Thymus (tissue), 11 donors: ENCODE data around the gene SPRY2. TPM values are rescaled to one million over a fixed set of nuclear protein-coding genes. Genes with fewer than 3 reads are reported as not detected.

ENCODE experiments used
- DNase-seq, 9 donors: peaks; one replicate each; pipeline ENCODE4 v3.0.0-alpha.2; 2013; ENCODE audit warnings: low spot score in 9 of 9, low read depth in 6 of 9, missing footprints in 1 of 9
- H3K27ac ChIP-seq, 2 donors: one replicate each; pipeline ENCODE4 v1.5.1; 2013; ENCODE audit warnings: control low read depth in 1 of 2, low read depth in 1 of 2, low read length in 1 of 2, mild to moderate bottlenecking in 1 of 2, moderate library complexity in 1 of 2
- H3K27me3 ChIP-seq, 2 donors: one replicate each; pipeline ENCODE4 v1.5.1; 2013; ENCODE audit warnings: low read length in 1 of 2; ENCODE audit not compliant: control insufficient read depth in 2 of 2, insufficient read depth in 1 of 2
- H3K36me3 ChIP-seq, 2 donors: one replicate each; pipeline ENCODE4 v1.5.1; 2013; ENCODE audit warnings: low read length in 1 of 2, mild to moderate bottlenecking in 1 of 2, moderate library complexity in 1 of 2; ENCODE audit not compliant: control insufficient read depth in 2 of 2, insufficient read depth in 2 of 2
- H3K4me1 ChIP-seq, 2 donors: one replicate each; pipeline ENCODE4 v1.5.1; 2013; ENCODE audit warnings: low read length in 2 of 2; ENCODE audit not compliant: control insufficient read depth in 2 of 2, insufficient read depth in 2 of 2
- H3K4me3 ChIP-seq, 2 donors: one replicate each; pipeline ENCODE4 v1.5.1; 2013; ENCODE audit warnings: low read length in 2 of 2, control low read depth in 1 of 2, mild to moderate bottlenecking in 1 of 2
- H3K9me3 ChIP-seq, 2 donors: one replicate each; pipeline ENCODE4 v1.5.1; 2013; ENCODE audit warnings: low read length in 1 of 2, mild to moderate bottlenecking in 1 of 2; ENCODE audit not compliant: control insufficient read depth in 2 of 2, insufficient read depth in 1 of 2
- WGBS: extraction: QIAGEN DNeasy Blood & Tissue Kit; methylation state at CpG from one replicate; pipeline ENCODE4 v1.1.7; 2013; 5-methylcytosine and 5-hydroxymethylcytosine counted together
- polyA plus RNA-seq: library from polyadenylated mRNA; stranded (reverse); fragments of 200-250 nt; gene quantifications from one replicate; pipeline ENCODE4 v1.2.3, GENCODE V29; 2013
- total RNA-seq: library from RNA; stranded (reverse); fragments of 120-200 nt; gene quantifications from one replicate; pipeline ENCODE4 v1.2.4, GENCODE V29; 2013
- donor health status: healthy.

Gene SPRY2
- total and polyA plus RNA-seq, 2 donors = 7.6 to 21.6 TPM

DNA sequence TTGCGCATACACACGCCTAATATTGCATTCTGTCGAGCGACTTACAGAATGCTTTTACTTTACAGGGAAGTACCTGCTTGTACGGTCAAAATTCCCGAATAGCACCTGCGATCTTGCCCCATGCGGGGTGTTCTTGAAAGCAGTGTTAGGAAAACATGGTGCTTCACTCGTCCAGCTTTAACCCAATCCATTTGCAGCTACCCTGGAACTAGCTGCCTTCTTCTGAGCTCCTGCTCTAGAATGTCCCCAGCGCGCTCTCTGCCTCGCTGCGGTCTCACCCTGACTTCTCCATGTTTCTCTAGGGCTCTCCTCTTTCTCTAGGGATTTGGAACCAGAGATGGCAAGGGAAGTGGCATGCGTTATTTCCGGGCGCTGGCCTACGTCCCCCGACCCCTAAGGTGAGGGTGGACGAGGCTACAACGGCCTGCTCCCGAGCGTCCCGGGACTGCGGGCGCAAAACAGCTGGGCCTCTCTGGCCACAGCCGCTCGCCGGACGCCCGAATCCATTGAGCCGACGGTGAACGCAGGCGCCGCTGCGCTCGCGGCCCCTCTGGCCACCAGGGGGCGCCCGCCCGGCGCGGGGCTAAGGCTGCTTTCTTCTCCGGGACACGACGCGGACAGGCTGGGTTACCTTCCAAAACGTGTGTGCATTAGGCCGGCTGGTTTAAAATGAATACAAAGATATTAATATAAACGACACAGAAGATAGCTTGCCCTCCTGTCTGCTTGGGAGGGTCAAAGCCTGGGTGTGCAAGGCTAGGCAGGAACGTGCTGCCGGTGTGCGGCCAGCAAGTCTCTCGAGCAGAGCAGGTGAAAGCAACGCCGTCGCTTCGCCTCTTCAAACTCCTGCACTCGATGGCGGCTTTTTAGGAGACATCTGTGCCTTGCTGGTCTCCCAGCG, 1.8 kb upstream of the SPRY2 start:
- DNase-seq = peak in 8 of 9 donors; percentile 61 to 88 (median 72)
- Histone ChIP-seq H3K4me3 (peak overlapping the region; percentile 72 to 78), H3K36me3 (no peaks in the 10 kb centered on the region), H3K9me3 (no peaks in the 10 kb centered on the region), H3K27ac (peak overlapping the region; percentile 31 to 53), H3K27me3 (peaks cover 18 to 55% of the 10 kb centered on the region in 2 donors), H3K4me1 (peaks cover 0 to 26% of the 10 kb centered on the region in 2 donors)
- WGBS = 2% methylated on average over 61 of the region's 61 CpGs

DNA sequence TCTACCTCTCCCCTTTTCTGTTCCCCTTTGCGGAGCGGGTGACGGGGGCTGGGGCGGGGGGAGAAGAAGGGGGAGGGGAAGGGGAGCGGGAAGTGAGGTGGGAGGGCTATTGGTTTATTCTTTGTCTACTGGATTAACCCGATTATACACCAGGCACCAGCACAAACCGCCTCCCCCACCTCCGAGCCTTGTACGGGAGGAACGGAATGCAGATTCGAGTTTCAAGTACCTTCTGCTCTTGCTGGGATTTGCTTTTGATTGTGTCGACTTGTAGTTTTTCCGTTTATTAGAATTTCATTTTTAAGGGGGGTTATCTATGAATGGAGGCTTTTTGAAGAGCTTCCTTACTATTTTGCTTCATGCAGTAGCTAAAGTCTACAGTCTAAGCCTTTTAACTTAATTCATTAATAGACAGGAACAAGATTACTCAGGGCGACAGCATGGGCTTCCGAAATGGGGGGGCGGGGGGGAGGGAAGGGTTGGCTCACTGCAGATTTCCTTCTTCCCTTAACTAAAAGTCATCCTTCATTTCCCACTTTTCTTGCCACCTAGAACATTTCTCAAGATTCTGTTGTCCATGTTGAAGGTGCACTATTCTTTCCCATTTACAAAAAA, 937 bp upstream of the SPRY2 start:
- Histone ChIP-seq H3K9me3 (no peaks in the 10 kb centered on the region), H3K27me3 (peaks cover 18 to 59% of the 10 kb centered on the region in 2 donors), H3K4me1 (peaks cover 0 to 26% of the 10 kb centered on the region in 2 donors), H3K36me3 (peaks cover 0 to 3% of the 10 kb centered on the region in 2 donors), H3K27ac (peak overlapping the region; percentile 84 to 92), H3K4me3 (peak overlapping the region; percentile 72 to 78)
- WGBS = 2% methylated on average over 16 of the region's 16 CpGs
- peak in 7 of 9 donors; percentile 18 to 53 (median 23) for DNase-seq

DNA sequence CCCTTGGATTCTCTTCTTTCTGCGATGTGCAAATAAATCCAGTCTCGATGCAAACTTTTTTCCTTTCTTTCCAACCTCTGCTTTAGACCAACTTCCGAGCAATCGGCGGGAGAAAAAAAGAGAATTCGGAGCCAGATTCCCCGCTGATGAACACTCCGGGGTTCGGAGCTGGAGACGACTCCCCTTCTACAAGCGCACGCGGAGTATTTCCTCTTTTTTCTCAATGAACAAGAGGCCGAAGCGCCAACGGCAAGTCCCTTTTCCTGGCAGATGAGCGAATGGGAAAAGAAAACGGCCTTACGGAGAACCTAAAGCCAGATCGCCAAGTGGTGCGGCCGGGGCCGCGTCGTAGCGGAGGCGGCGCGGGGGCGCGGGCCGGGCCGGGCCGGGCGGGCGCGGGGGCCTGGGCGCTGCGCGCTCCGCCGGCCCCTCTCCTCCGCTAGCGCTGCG, 250 bp downstream of the SPRY2 start:
- Histone ChIP-seq H3K27me3 (peaks cover 18 to 59% of the 10 kb centered on the region in 2 donors), H3K27ac (peak overlapping the region; percentile 78 to 92), H3K9me3 (no peaks in the 10 kb centered on the region), H3K4me3 (peak overlapping the region; percentile 72 to 78), H3K36me3 (peaks cover 0 to 3% of the 10 kb centered on the region in 2 donors), H3K4me1 (peaks cover 0 to 26% of the 10 kb centered on the region in 2 donors)
- peak in 6 of 9 donors; percentile 20 to 69 (median 40) for DNase-seq
- under 1% methylated on average over 45 of the region's 45 CpGs for WGBS

DNA sequence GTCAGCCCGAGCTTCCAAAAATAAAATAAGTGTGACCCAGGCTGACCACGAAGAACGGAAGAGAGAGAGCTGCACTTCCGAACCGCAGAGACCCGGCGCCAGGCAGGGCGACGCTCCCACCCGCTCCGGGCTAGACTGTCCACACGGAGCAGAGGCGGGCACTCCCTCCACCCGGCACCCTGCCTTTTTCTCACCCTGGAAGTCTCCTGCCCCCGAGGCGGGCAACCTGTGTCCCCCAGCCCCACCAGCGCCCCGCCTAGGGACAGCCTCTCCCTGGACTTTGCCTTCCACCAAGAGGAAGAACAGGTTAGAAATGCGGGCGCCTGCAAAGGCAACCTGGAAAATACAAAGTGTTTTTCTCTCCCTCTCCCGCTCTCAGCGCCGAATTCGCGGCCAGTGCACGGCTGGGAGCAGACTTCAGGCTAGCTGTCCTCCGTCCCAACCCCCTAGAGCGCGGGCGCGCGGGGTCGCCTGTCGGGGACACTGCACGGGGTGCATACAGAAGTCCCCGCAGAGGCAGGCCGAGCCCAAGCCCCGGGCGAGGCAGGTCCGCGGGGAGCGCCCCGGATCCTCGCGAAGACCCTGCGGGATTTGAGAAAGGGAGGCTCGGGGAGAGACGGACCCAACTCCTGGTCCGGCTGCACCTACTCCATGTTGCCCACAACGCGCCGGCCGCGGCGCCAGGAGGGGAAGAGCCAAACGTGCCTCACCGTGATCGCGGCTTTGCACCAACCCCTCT, 845 bp downstream of the SPRY2 start:
- peak overlapping the region; percentile 72 to 78 for H3K4me3 ChIP-seq
- peaks cover 0 to 3% of the 10 kb centered on the region in 2 donors for H3K36me3 ChIP-seq
- DNase-seq = peak in 5 of 9 donors; percentile 10 to 51 (median 27)
- peak overlapping the region; percentile 78 to 92 for H3K27ac ChIP-seq
- WGBS = under 1% methylated on average over 59 of the region's 59 CpGs
- H3K4me1 ChIP-seq = peaks cover 0 to 26% of the 10 kb centered on the region in 2 donors
- no peaks in the 10 kb centered on the region for H3K9me3 ChIP-seq
- H3K27me3 ChIP-seq = peaks cover 18 to 59% of the 10 kb centered on the region in 2 donors

DNA sequence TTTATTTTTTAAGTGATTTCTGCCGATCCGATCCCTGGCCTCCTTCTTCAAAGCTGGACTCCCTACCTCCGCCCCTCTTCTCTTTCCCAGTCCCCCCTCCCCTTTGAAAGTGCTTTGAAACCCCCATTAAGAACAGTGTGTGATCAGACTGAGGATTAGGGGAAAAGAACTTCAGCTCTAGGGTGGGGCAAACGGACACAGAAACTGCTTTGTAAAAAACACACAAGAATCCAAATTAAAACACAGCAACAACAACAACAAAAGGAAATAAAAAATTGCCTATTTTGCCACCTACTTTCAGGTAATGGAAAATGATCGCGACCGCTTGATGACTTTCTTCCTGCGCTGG, 1.4 kb downstream of the SPRY2 start:
- 1% methylated on average over 8 of the region's 8 CpGs for WGBS
- Histone ChIP-seq H3K27ac (peak overlapping the region; percentile 78 to 92), H3K27me3 (peaks cover 18 to 59% of the 10 kb centered on the region in 2 donors), H3K36me3 (peaks cover 0 to 3% of the 10 kb centered on the region in 2 donors), H3K9me3 (no peaks in the 10 kb centered on the region), H3K4me3 (peak overlapping the region; percentile 72 to 78), H3K4me1 (peaks cover 0 to 26% of the 10 kb centered on the region in 2 donors)
- peak in 3 of 9 donors; percentile 13 to 43 (median 26) for DNase-seq

DNA sequence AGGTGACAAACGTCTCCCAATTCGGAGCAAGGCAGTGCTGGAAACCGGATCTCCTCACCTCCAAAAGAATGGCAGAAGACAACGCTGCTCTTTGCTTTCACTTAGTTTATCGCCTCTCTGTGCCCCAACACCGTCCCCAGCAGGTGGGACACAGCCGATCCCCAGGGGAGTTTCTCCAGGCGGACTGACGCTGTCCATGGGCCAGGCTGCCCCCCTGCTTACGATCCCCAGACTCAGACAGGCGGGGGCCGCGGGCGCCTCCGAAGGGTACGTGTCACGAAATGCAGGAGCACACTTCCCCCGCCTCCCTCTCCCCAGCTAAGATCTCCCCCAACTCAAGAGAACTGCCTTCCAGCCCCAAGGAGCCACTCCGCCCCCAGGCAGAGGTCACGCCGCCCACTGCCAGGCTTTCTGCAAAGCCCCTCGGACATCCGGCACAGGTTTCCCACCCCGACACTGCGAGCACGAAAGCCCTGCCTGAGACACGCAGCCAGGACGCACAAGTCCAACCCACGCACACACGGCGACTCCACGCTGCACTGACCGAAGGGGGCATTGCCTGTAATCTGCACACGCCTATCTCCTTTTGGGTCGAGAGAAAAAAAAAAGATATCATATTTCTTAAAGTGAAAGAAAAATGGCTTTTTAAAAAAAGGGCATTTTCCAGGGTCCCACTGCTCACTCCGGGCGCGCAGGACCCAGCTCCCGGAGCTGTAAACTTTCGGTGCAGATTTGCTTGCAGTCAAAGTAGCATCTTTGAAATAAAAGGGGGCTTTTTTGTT, 2.0 kb downstream of the SPRY2 start:
- Histone ChIP-seq H3K27me3 (peaks cover 18 to 57% of the 10 kb centered on the region in 2 donors), H3K4me1 (peaks cover 0 to 26% of the 10 kb centered on the region in 2 donors), H3K27ac (peak overlapping the region; percentile 48 to 79), H3K9me3 (no peaks in the 10 kb centered on the region), H3K4me3 (peak overlapping the region; percentile 72 to 78), H3K36me3 (peaks cover 0 to 3% of the 10 kb centered on the region in 2 donors)
- under 1% methylated on average over 40 of the region's 40 CpGs for WGBS
- peak in 7 of 9 donors; percentile 26 to 64 (median 40) for DNase-seq

DNA sequence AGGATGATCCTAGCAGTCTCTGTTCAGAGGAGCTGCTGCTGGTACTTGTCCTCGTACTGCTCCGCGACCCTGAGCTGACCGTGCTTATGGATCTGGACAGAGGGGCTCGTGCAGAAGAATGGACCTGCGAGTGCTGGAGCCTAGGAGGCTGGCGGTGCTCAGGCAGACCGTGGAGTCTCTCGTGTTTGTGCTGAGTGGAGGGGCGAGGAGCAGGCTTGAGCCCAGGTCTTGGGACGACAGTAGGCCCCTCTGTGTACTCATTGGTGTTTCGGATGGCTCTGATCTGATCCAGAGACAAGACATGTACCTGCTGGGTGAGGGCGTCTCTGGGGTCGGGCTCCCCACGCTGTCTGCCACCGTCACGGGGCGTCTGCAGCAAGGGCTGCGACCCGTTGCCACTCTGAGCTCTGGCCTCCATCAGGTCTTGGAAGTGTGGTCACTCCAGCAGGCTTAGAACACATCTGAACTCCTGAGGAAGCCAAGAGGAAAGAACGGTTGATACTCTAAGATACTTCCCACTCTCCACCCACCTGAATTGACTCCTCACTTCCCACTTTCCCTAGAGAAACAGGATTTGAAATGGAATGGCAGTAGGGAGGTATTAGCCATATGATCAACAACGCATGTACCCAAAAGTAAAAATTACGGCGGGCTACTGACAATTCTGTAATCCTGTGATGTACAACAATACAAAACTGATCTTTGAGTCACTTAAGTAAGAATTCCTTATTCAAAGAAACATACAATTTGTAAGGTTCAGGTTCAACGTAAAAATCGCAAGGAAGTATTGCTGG, 3.4 kb downstream of the SPRY2 start:
- H3K4me1 ChIP-seq = peaks cover 0 to 19% of the 10 kb centered on the region in 2 donors
- WGBS = 92% methylated on average over 26 of the region's 26 CpGs
- no peak for DNase-seq

More for the DNA sequence above, 3.4 kb downstream of the SPRY2 start:
- H3K27me3 ChIP-seq = peaks cover 15 to 48% of the 10 kb centered on the region in 2 donors
- H3K27ac ChIP-seq = no peak overlapping the region
- no peaks in the 10 kb centered on the region for H3K9me3 ChIP-seq
- H3K4me3 ChIP-seq = no peak overlapping the region
- peaks cover 0 to 3% of the 10 kb centered on the region in 2 donors for H3K36me3 ChIP-seq
